GM12892 (cell line): Measurements from ENCODE around the gene OOSP1. TPM values are rescaled to one million over a fixed set of nuclear protein-coding genes. Genes with fewer than 3 reads are reported as not detected.
A peak's percentile ranks its signal among the peaks of the same experiment; 100 is the strongest.
"Not testable (repeated sequence)": the region's sequence is repeated elsewhere in the genome, so short reads cannot be mapped to it uniquely, and the experiment has no call there.

Source experiments
- DNase-seq: peaks from one replicate; pipeline ENCODE4 v3.0.0; 2011; ENCODE audit not compliant: insufficient read length
- FAIRE-seq: peaks from 2 replicates; lab custom pipeline; 2011; peaks lifted over from hg19 to GRCh38; lab: Jason Lieb, UNC
- POLR2A ChIP-seq: IDR thresholded peaks from 2 replicates; pipeline ENCODE4 v1.6.1; 2011; ENCODE audit warnings: low read depth, low read length, control low read depth
- POLR2AphosphoS5 ChIP-seq: IDR thresholded peaks from 2 replicates; pipeline ENCODE4 v1.6.1; 2011; ENCODE audit warnings: low read depth, low read length, control low read depth
- TAF1 ChIP-seq: IDR thresholded peaks from 2 replicates; pipeline ENCODE4 v1.6.1; 2011; ENCODE audit warnings: low read depth, mild to moderate bottlenecking, control low read depth, low read length, borderline replicate concordance
- polyA plus RNA-seq: library from polyadenylated mRNA; unstranded; fragments of >200 nt; gene quantifications from one replicate; pipeline ENCODE4 v1.2.1, GENCODE V29; 2012; ENCODE audit warnings: missing spikeins, inconsistent platforms; ENCODE audit not compliant: missing spikeins

OOSP1 gene
- not detected for polyA plus RNA-seq

- TF ChIP-seq TAF1 (no peak), POLR2AphosphoS5 (no peak), POLR2A (no peak)
- no peak for FAIRE-seq
- DNase-seq, result no peak
These were observed at the start of gene OOSP1 for GRCh38 chr11:59938132-59938531. OOSP1 (plus strand) TSS chr11:59938432; CDS start chr11:59938455, 23 bp downstream.

GRCh38 chr11:59891781-59892181 lies 46.5 kb upstream of the OOSP1 start:
- DNase-seq (no peak), FAIRE-seq (no peak)
- no peak for TF ChIP-seq POLR2AphosphoS5
- no peak for TF ChIP-seq TAF1
- no peak for TF ChIP-seq POLR2A

GRCh38 chr11:59894616-59895015 lies 43.6 kb upstream of the OOSP1 start:
- TF ChIP-seq TAF1, result no peak
- TF ChIP-seq POLR2A, result no peak
- no peak for TF ChIP-seq POLR2AphosphoS5
- FAIRE-seq, result no peak
- no peak for DNase-seq

GRCh38 chr11:59898046-59898445 lies 40.2 kb upstream of the OOSP1 start:
- no peak for DNase-seq
- TF ChIP-seq TAF1, result no peak
- TF ChIP-seq POLR2AphosphoS5, result no peak
- TF ChIP-seq POLR2A, result no peak
- no peak for FAIRE-seq

GRCh38 chr11:59898650-59899049 lies 39.6 kb upstream of the OOSP1 start:
- DNase-seq (no peak), FAIRE-seq (no peak)

GRCh38 chr11:59899532-59899931 lies 38.7 kb upstream of the OOSP1 start:
- TF ChIP-seq TAF1, result no peak
- no peak for TF ChIP-seq POLR2A
- TF ChIP-seq POLR2AphosphoS5, result no peak
- DNase-seq (no peak), FAIRE-seq (no peak)

More at GRCh38 chr11:59898650-59899049, 39.6 kb upstream of the OOSP1 start:
- no peak for TF ChIP-seq TAF1
- no peak for TF ChIP-seq POLR2AphosphoS5
- no peak for TF ChIP-seq POLR2A

GRCh38 chr11:59900366-59901126 lies 37.7 kb upstream of the OOSP1 start:
- no peak for FAIRE-seq
- TF ChIP-seq POLR2AphosphoS5 (no peak), POLR2A (no peak), TAF1 (no peak)
- DNase-seq, result no peak

- no peak for DNase-seq
- FAIRE-seq, result no peak
- TF ChIP-seq POLR2AphosphoS5 (no peak), POLR2A (no peak), TAF1 (no peak)
These were observed 36.9 kb upstream of the OOSP1 start for GRCh38 chr11:59901306-59901705.

- not testable (repeated sequence) for DNase-seq, FAIRE-seq
These were observed 34.7 kb upstream of the OOSP1 start for GRCh38 chr11:59903569-59903968.

- no peak for DNase-seq
- peak; percentile 48 for FAIRE-seq
- TF ChIP-seq POLR2AphosphoS5 (no peak), TAF1 (no peak), POLR2A (no peak)
These were observed 19.8 kb upstream of the OOSP1 start for GRCh38 chr11:59918480-59918879.

- TF ChIP-seq POLR2A (no peak), POLR2AphosphoS5 (no peak), TAF1 (no peak)
- no peak for FAIRE-seq
- DNase-seq, result no peak
These were observed 19.1 kb upstream of the OOSP1 start for GRCh38 chr11:59918987-59919589.

- DNase-seq (no peak), FAIRE-seq (no peak)
- no peak for TF ChIP-seq POLR2AphosphoS5
- no peak for TF ChIP-seq POLR2A
These were observed 14.4 kb upstream of the OOSP1 start for GRCh38 chr11:59923813-59924212.

GRCh38 chr11:59931688-59932087 lies 6.5 kb upstream of the OOSP1 start:
- DNase-seq (no peak), FAIRE-seq (no peak)
- TF ChIP-seq POLR2A, result no peak
- TF ChIP-seq POLR2AphosphoS5, result no peak
- no peak for TF ChIP-seq TAF1

- FAIRE-seq (no peak), DNase-seq (no peak)
- TF ChIP-seq POLR2A (no peak), TAF1 (no peak)
These were observed 486 bp downstream of the OOSP1 start for GRCh38 chr11:59938718-59939117.

GRCh38 chr11:59939482-59939881 lies 1.2 kb downstream of the OOSP1 start:
- DNase-seq (no peak), FAIRE-seq (no peak)
- TF ChIP-seq POLR2A (no peak), POLR2AphosphoS5 (no peak), TAF1 (no peak)
